BE2C (cell line): ENCODE results near the gene MACROH2A2. TPM values are rescaled to one million over a fixed set of nuclear protein-coding genes. Genes with fewer than 3 reads are reported as not detected.

Experiments
- DNase-seq: peaks from one replicate; pipeline ENCODE4 v3.0.0-alpha.2; 2020
- H3K27me3 ChIP-seq: fragments of 250-450 bp; sonication (Bioruptor Pico); 2 replicates; pipeline ENCODE4 v1.5.1; 2020; ENCODE audit warnings: mild to moderate bottlenecking
- H3K36me3 ChIP-seq: fragments of 250-450 bp; sonication (Bioruptor Pico); 2 replicates; pipeline ENCODE4 v1.5.1; 2020; ENCODE audit warnings: mild to moderate bottlenecking
- H3K4me1 ChIP-seq: fragments of 250-450 bp; sonication (Bioruptor Pico); 2 replicates; pipeline ENCODE4 v1.5.1; 2020
- H3K4me3 ChIP-seq: 2 replicates; pipeline ENCODE4 v1.5.1; 2011; ENCODE audit warnings: low read depth, low read length
- H3K9me3 ChIP-seq: fragments of 250-450 bp; sonication (Bioruptor Pico); 2 replicates; pipeline ENCODE4 v1.5.1; 2020
- polyA plus RNA-seq: library from polyadenylated mRNA; unstranded; fragments of >200 nt; gene quantifications from one replicate; pipeline ENCODE4 v1.2.1, GENCODE V29; 2012; ENCODE audit warnings: low read depth, missing spikeins; ENCODE audit not compliant: insufficient read length, insufficient read depth
- TF ChIP-seq, protein P1 (sequence below): IDR thresholded peaks from 2 replicates; pipeline ENCODE4 v1.5.1; 2012; ENCODE audit warnings: mild to moderate bottlenecking, low read depth, low read length

MACROH2A2 gene
- polyA plus RNA-seq = 50.0 TPM

DNA sequence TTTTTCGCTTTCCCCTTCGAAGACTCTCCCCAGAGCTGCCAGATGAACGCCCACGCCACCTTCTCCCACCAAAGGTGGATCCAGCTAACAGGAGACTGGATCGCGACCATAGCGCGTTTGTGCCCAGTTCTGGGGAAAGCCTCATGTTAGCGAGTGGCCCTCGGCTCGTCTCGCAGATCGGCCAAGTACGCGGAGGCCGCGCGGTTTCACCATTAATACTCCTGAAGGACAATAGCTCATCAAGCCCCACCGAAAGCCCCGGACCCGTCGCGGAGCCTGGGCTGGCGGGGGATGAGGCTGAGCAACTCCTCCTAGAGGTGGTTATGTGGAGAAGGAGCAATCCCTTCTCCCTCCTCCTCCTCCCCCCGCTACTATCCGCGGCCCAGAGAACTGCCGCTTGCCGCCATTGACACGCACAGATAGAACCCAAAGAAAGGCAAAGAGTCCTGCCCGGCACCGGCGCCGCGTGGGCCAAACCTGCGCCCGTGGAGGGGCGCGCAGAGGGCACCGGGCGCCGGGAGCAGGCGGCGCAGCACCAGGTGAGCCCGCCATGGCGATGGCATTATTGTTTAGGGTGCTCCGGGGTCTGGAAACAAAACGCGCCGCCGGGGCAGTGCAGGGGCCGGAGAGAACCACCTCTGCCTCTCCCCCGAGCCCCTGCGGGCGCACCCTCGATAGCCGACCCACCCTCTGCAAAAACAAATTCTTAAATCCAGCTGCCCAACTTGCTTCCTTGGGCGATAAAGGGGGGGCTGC is at the start of gene MACROH2A2:
MACROH2A2 (plus strand) TSS at position 385 of the 756 bp plus-strand sequence. CDS start 22,813 bp downstream, outside the sequence.
- peak; percentile 85 for DNase-seq
- H3K4me1 ChIP-seq = no peaks in the 10 kb centered on the region
- H3K36me3 ChIP-seq = no peaks in the 10 kb centered on the region
- H3K27me3 ChIP-seq = no peaks in the 10 kb centered on the region
- peak within 1 kb of the TSS; percentile 86 for H3K4me3 ChIP-seq
- H3K9me3 ChIP-seq = no peaks in the 10 kb centered on the region
- TF ChIP-seq, protein P1, sequence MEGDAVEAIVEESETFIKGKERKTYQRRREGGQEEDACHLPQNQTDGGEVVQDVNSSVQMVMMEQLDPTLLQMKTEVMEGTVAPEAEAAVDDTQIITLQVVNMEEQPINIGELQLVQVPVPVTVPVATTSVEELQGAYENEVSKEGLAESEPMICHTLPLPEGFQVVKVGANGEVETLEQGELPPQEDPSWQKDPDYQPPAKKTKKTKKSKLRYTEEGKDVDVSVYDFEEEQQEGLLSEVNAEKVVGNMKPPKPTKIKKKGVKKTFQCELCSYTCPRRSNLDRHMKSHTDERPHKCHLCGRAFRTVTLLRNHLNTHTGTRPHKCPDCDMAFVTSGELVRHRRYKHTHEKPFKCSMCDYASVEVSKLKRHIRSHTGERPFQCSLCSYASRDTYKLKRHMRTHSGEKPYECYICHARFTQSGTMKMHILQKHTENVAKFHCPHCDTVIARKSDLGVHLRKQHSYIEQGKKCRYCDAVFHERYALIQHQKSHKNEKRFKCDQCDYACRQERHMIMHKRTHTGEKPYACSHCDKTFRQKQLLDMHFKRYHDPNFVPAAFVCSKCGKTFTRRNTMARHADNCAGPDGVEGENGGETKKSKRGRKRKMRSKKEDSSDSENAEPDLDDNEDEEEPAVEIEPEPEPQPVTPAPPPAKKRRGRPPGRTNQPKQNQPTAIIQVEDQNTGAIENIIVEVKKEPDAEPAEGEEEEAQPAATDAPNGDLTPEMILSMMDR = peak; percentile 51

DNA sequence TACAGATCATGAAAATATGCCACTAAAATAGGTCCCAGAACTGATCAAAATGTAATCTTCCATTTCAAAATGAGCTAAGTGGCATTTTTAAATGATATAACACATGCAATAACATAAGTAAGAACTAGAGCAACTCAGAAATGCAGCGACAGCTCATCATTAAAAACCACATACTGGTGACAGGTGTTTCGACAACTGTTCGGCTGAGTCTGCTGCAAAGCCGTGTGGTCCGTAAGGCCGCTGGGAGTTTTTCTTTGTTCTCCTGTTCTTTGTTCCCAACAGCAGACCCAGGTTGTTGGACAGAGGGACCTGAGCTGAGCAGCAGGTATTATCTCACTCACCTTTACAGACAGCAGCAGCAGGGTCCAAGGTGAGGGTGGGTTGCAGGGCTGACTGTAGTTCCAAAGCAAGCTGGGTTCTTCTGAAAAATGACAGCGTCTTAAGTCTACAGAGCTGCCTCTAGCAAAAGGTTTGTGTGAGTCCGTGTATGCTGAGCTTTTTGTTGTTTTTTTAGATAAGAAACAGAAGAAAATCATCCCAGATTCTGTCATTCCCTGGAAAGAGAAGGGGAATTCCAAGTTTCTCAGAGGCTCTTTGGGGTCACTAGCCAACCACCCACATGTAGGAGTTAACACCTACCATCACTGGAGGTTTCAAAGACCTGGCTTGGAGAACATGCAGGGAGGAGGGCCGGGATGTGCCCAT is 45.4 kb upstream of the MACROH2A2 start:
- no peak overlapping the region for H3K4me3 ChIP-seq
- no peaks in the 10 kb centered on the region for H3K36me3 ChIP-seq
- H3K27me3 ChIP-seq = peaks cover 3% of the 10 kb centered on the region; the same call in 1 of the 2 replicates
- no peak for DNase-seq
- no peaks in the 10 kb centered on the region for H3K4me1 ChIP-seq
- H3K9me3 ChIP-seq = no peaks in the 10 kb centered on the region
- TF ChIP-seq, protein P1 = no peak

DNA sequence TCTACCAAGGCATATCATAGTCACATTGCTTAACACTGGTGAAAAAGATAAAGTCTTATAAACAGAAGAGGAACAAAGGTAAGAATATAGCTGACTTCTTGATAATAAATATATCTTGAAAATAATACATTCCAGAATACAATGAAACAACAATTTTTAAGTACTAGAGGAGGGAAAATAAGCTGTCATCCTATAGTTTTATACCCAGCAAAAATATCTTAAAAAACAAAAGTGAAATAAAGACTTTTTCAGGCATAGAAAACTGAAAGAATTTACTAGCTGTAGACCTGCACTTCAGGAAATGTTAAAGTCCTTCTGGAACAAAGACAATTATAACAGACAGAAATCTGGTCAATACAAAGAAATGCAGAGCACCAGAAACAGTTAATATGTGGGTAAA is 21.4 kb upstream of the MACROH2A2 start:
- no peak overlapping the region for H3K4me3 ChIP-seq
- H3K27me3 ChIP-seq = no peaks in the 10 kb centered on the region
- H3K9me3 ChIP-seq = no peaks in the 10 kb centered on the region
- no peaks in the 10 kb centered on the region for H3K4me1 ChIP-seq
- DNase-seq = no peak
- TF ChIP-seq, protein P1 = no peak
- no peaks in the 10 kb centered on the region for H3K36me3 ChIP-seq

DNA sequence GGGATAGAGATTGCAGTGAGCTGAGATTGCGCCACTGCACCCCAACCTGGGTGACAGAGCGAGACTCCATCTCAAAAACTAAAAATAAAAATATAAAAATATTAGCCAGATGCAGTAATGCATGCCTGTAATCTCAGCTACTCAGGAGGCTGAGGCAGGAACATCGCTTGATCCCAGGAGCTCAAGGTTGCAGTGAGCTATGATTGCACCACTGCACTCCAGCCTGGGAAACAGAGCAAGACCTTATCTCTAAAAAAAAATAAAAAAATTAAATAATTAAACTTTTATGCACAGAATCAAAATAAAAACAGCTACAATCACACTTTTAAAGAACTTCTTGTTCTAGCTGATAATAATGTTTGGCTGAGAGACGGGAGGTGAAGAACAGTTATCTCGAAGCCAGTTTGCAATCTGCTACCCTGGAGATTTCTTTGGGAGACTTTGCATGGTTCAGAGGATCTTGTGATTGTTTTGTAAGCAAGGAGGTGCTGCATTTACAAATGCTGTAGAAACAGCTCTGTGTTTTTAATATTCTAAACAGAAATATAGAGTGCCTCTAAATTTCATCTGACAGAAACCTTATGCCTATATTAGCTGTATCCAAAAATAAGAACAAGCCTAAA is 19.9 kb upstream of the MACROH2A2 start:
- H3K36me3 ChIP-seq = no peaks in the 10 kb centered on the region
- H3K9me3 ChIP-seq = no peaks in the 10 kb centered on the region
- H3K4me3 ChIP-seq = no peak overlapping the region
- DNase-seq = no peak
- no peaks in the 10 kb centered on the region for H3K4me1 ChIP-seq
- TF ChIP-seq, protein P1 = no peak
- H3K27me3 ChIP-seq = no peaks in the 10 kb centered on the region

DNA sequence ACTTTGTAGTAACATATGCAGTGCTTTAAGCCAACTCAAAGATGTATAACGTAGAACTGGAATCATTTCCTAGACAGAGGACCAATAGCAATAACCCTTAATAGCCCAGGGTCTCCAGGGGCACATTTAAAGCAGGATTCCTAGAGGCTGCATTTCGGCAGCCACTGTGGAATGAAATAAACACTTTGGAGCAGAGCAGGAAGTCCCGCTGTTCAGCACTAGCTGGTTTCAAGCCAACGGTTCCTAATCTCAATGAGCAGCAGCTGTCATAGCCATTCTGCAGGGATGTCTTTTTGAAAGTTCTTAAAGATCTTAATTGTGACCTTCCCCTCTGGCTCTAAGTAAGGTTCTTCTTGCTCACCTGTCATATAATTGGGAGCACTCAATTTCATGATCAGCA is 18.4 kb upstream of the MACROH2A2 start:
- Histone ChIP-seq H3K27me3 (no peaks in the 10 kb centered on the region), H3K36me3 (no peaks in the 10 kb centered on the region), H3K4me1 (no peaks in the 10 kb centered on the region), H3K9me3 (no peaks in the 10 kb centered on the region), H3K4me3 (no peak overlapping the region)
- DNase-seq = no peak
- TF ChIP-seq, protein P1 = no peak
